ENCODE data around the gene NEDD4L. TPM values are rescaled to one million over a fixed set of nuclear protein-coding genes. Genes with fewer than 3 reads are reported as not detected.

Gene NEDD4L
- total RNA-seq, 8 experiments from 2014 or later = 51.2 to 394 (median 65.0) TPM

GRCh38 chr18:58177004-58177717 lies 133.1 kb downstream of the NEDD4L start:
- ATAC-seq (replicated peaks in 6 of 8) = peak in 4 of 8 experiments; percentile 28 to 92 (median 58)
- H3K4me3 ChIP-seq = no peak overlapping the region
- WGBS, 10 experiments = 20 to 93% (median 47%) methylated on average over 1 to 10 of the region's 12 CpGs; no CpG with 5 or more reads in 2 of the 10 experiments
- peaks cover 4 to 11% of the 10 kb centered on the region in 2 donors for H3K4me1 ChIP-seq (replicated peaks in 1 of 2)
- in situ Hi-C loops (cut with MboI; ENCODE audit: low pct_unique_long_range_greater_than_20kb in 2 of 9, low sequenced_read_pairs in 9 of 9, unreplicated experiment in 9 of 9) = no loop called here
- H3K27ac ChIP-seq = no peak overlapping the region

- 3 to 95% (median 87%) methylated on average over 2 to 4 of the region's 4 CpGs; no CpG with 5 or more reads in 1 of the 10 experiments for WGBS, 10 experiments
- Histone ChIP-seq H3K4me1 (replicated peaks in 1 of 2) (peaks cover 4 to 11% of the 10 kb centered on the region in 2 donors), H3K27ac (no peak overlapping the region), H3K4me3 (no peak overlapping the region)
- peak in 1 of 8 experiments; percentile 52 for ATAC-seq (replicated peaks in 6 of 8)
- in situ Hi-C loops (cut with MboI; ENCODE audit: low pct_unique_long_range_greater_than_20kb in 2 of 9, low sequenced_read_pairs in 9 of 9, unreplicated experiment in 9 of 9) = no loop called here
Observed at GRCh38 chr18:58177896-58178470, 134.0 kb downstream of the NEDD4L start.

DNA sequence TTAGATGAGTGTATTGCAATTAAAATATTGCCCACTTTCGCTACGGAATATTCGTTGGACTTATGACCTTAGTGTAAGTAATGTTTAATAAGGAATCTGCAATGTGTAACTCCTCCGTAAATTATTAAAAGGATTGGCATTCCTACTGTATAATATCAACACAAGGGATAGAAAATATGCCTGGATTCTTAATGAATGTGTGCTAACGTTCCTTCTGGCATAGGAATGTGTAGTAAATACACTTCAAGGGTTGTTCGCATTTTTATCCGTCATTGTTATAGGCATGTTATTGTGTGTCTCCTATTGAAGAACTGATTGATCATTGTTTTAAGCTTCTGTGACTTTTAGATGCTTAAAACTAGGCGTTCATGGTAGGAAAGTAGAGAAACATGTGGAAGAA lies 134.5 kb downstream of the NEDD4L start:
- 0 to 80% (median 63%) methylated on average over 1 to 8 of the region's 8 CpGs for WGBS, 10 experiments
- peak in 1 of 8 experiments; percentile 70 for ATAC-seq (replicated peaks in 6 of 8)
- in situ Hi-C loops (cut with MboI; ENCODE audit: low pct_unique_long_range_greater_than_20kb in 2 of 9, low sequenced_read_pairs in 9 of 9, unreplicated experiment in 9 of 9) = no loop called here

GRCh38 chr18:58180172-58180571 lies 136.1 kb downstream of the NEDD4L start:
- WGBS, 10 experiments = 60 to 100% (median 85%) methylated on average over 1 to 4 of the region's 16 CpGs; no CpG with 5 or more reads in 5 of the 10 experiments
- peaks cover 4 to 11% of the 10 kb centered on the region in 2 donors for H3K4me1 ChIP-seq (replicated peaks in 1 of 2)
- in situ Hi-C loops (cut with MboI; ENCODE audit: low pct_unique_long_range_greater_than_20kb in 2 of 9, low sequenced_read_pairs in 9 of 9, unreplicated experiment in 9 of 9) = no loop called here
- H3K27ac ChIP-seq = no peak overlapping the region
- no peak for ATAC-seq (replicated peaks in 6 of 8)
- H3K4me3 ChIP-seq = no peak overlapping the region

More for the DNA sequence above, 134.5 kb downstream of the NEDD4L start:
- no peak overlapping the region for H3K4me3 ChIP-seq
- H3K4me1 ChIP-seq (replicated peaks in 1 of 2) = peaks cover 4 to 11% of the 10 kb centered on the region in 2 donors
- H3K27ac ChIP-seq = no peak overlapping the region

DNA sequence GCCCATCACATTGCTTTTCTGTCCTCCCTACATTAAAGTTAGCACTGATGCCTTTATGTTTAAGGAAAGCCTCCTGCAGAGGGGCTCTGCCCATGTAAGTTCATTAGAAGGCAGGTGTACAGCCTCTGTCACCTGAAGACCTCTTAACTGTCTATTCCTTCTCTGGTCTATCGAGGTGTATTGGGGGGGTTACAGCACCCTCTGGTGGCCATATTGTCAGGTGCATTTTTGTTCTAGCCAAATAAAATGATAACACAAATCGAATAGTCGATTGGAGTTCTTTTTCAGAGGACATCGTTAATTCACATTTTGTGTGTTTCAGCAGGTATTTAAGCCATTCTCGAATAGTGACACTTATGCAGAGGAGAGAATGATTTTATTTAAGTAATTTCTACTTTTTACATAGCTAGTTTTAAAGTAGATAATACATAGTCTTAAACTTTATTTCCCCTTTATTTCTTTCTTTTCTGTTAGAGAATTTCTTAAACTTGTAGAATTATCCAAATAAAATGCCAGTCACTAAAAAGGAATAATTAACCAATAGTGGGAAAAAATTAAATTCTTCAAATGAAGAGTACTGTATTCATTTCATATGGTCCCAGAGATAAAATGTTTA lies 136.8 kb downstream of the NEDD4L start:
- H3K27ac ChIP-seq = no peak overlapping the region
- peak in 1 of 8 experiments; percentile 23 for ATAC-seq (replicated peaks in 6 of 8)
- 8 to 51% (median 25%) methylated on average over 2 to 5 of the region's 5 CpGs; no CpG with 5 or more reads in 1 of the 10 experiments for whole genome bisulfite sequencing, 10 experiments
- in situ Hi-C loops (cut with MboI; ENCODE audit: low pct_unique_long_range_greater_than_20kb in 2 of 9, low sequenced_read_pairs in 9 of 9, unreplicated experiment in 9 of 9) = no loop called here
- H3K4me3 ChIP-seq = no peak overlapping the region
- H3K4me1 ChIP-seq (replicated peaks in 1 of 2) = peaks cover 4 to 13% of the 10 kb centered on the region in 2 donors

DNA sequence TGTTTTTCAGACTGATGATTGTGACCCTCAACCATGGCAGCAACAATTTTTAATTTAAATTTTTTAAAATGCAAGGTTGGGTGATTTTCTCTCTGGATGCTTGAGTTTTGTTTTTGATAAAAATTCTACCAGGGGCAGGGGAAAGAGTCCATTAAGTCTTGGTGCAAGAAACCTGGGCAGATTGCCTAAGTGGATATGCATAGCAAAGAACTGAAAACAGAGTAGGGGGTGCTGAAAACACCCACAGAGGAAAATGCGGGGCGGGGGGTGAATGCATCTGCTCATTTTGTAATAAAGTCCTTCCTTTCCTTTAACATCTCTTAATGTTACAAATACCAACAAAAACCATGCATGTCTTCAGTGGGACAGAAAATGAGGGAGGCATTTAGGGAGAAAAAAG lies 138.0 kb downstream of the NEDD4L start:
- no peak for ATAC-seq (replicated peaks in 6 of 8)
- WGBS, 10 experiments = 82 to 100% (median 100%) methylated on average over 1 to 2 of the region's 2 CpGs; no CpG with 5 or more reads in 3 of the 10 experiments
- Histone ChIP-seq H3K4me1 (replicated peaks in 1 of 2) (peaks cover 11 to 23% of the 10 kb centered on the region in 2 donors), H3K4me3 (no peak overlapping the region), H3K27ac (no peak overlapping the region)
- in situ Hi-C loops (cut with MboI; ENCODE audit: low pct_unique_long_range_greater_than_20kb in 2 of 9, low sequenced_read_pairs in 9 of 9, unreplicated experiment in 9 of 9) = no loop called here

DNA sequence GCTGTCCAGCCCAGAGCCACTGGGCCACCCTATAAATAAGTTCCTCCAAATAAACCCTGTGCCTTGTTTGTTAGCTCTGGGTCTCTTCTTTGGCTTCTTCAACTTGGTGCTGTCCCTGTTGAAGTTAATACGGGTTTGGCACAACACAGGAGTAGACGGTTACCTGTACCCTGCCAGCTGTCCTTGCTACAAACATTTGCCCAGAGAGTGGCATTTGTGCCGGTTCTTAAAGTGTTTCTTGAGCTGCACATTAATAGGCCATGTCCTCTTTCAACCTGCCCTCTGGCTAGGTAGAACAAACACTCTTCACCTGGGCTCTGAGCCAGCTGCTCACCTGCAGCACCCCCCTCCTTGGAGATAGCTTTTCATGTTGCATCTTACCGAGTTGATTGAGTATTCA lies 139.2 kb downstream of the NEDD4L start:
- in situ Hi-C loops (cut with MboI; ENCODE audit: low pct_unique_long_range_greater_than_20kb in 2 of 9, low sequenced_read_pairs in 9 of 9, unreplicated experiment in 9 of 9) = no loop called here
- WGBS, 10 experiments = 80 to 100% (median 100%) methylated on average over 1 to 4 of the region's 4 CpGs; no CpG with 5 or more reads in 2 of the 10 experiments

GRCh38 chr18:58186258-58186948 lies 142.4 kb downstream of the NEDD4L start:
- Histone ChIP-seq H3K4me1 (replicated peaks in 1 of 2) (peaks cover 13 to 19% of the 10 kb centered on the region in 2 donors), H3K4me3 (no peak overlapping the region), H3K27ac (peak overlapping the region in 1 of 2 donors; percentile 5)
- in situ Hi-C loops (cut with MboI; ENCODE audit: low pct_unique_long_range_greater_than_20kb in 2 of 9, low sequenced_read_pairs in 9 of 9, unreplicated experiment in 9 of 9) = no loop called here
- peak; percentile 67 to 91 (median 86) for ATAC-seq (replicated peaks in 6 of 8)
- WGBS, 10 experiments = 0 to 76% (median 60%) methylated on average over 1 to 5 of the region's 6 CpGs; no CpG with 5 or more reads in 1 of the 10 experiments

More for the DNA sequence above, 139.2 kb downstream of the NEDD4L start:
- H3K4me3 ChIP-seq = no peak overlapping the region
- peaks cover 10 to 18% of the 10 kb centered on the region in 2 donors for H3K4me1 ChIP-seq (replicated peaks in 1 of 2)
- no peak for ATAC-seq (replicated peaks in 6 of 8)
- no peak overlapping the region for H3K27ac ChIP-seq

DNA sequence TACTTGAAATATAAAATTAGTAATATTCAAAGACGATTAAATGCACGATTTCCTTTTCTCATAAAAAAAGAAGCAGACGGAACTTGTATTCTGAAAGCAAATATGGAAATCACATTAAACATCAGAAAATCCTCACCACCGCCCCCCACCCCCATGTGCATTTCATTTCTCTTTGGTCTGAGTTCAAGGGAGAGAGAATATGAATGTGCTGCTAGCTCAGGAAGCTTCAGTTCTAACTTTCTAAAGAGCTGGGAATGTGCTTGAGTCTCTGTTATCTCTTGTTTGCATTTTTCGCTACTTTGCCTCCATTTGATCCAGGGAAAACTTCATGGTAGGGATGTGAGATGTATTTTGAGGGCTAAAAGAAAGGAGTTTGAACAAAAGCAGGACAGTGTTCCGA lies 143.6 kb downstream of the NEDD4L start:
- in situ Hi-C loops (cut with MboI; ENCODE audit: low pct_unique_long_range_greater_than_20kb in 2 of 9, low sequenced_read_pairs in 9 of 9, unreplicated experiment in 9 of 9) = no loop called here
- H3K4me1 ChIP-seq (replicated peaks in 1 of 2) = peaks cover 13 to 19% of the 10 kb centered on the region in 2 donors
- no peak for ATAC-seq (replicated peaks in 6 of 8)
- no peak overlapping the region for H3K27ac ChIP-seq
- 29 to 100% (median 87%) methylated on average over 1 to 6 of the region's 6 CpGs for WGBS, 10 experiments
- no peak overlapping the region for H3K4me3 ChIP-seq

- H3K27ac ChIP-seq = no peak overlapping the region
- H3K4me1 ChIP-seq (replicated peaks in 1 of 2) = peaks cover 17 to 19% of the 10 kb centered on the region in 2 donors
- WGBS, 10 experiments = 33 to 100% (median 69%) methylated on average over 1 to 5 of the region's 5 CpGs
- H3K4me3 ChIP-seq = no peak overlapping the region
- ATAC-seq (replicated peaks in 6 of 8) = no peak
- in situ Hi-C loops (cut with MboI; ENCODE audit: low pct_unique_long_range_greater_than_20kb in 2 of 9, low sequenced_read_pairs in 9 of 9, unreplicated experiment in 9 of 9) = no loop called here
Observed at GRCh38 chr18:58188996-58189395, 145.0 kb downstream of the NEDD4L start.

DNA sequence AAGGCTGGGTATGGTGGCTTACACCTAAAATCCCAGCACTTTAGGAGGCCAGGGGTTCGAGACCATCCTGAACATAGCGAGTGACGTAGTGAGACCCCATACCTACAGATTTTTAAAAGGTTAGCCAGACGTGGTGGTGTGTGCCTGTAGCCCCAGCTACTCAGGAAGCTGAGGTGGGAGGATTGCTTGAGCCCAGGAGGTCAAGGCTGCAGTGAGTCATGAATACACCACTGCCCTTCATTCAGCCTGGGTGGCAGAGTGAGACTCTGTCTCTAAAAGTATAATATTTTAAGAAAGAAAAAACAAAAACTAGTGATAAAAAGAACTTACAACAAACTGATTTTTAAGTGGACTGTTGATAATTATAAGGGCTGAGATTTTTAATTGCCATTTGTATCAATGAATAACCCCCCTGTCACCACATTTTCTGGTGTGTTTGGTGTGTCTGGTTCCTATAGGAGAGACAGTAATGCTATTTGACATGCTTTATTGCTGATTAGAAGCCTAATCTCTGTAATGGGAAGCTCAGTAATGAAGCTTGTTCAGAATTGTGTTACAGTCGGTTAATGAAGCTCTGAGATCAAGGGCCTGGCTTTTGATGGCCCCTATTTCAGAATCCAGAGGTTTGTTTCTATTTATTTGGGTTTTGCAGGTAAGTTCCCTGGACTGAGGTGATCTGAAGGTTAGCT lies 147.0 kb downstream of the NEDD4L start:
- Histone ChIP-seq H3K27ac (no peak overlapping the region), H3K4me3 (no peak overlapping the region), H3K4me1 (replicated peaks in 1 of 2) (peaks cover 22 to 28% of the 10 kb centered on the region in 2 donors)
- WGBS, 10 experiments = 56 to 100% (median 78%) methylated on average over 3 to 5 of the region's 5 CpGs; no CpG with 5 or more reads in 3 of the 10 experiments
- ATAC-seq (replicated peaks in 6 of 8) = no peak
- in situ Hi-C loops (cut with MboI; ENCODE audit: low pct_unique_long_range_greater_than_20kb in 2 of 9, low sequenced_read_pairs in 9 of 9, unreplicated experiment in 9 of 9) = no loop called here

DNA sequence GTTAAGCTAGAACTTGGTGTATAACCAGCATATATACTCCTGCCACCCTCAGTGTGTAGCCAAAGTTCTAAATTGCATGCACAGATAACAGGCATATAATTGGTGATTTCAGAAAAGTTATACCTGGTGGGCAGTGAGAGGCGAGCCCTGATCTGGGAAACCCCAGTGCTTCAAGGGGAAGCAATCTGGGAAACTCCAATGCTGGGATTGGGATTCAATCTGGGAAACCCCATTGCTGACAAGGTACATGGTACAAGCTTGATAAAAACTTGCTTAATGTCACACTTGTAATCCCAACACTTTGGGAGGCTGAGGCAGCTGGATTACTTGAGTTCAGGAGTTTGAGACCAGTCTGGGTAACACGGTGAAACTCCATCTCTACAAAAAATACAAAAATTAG lies 147.6 kb downstream of the NEDD4L start:
- Histone ChIP-seq H3K4me3 (no peak overlapping the region), H3K4me1 (replicated peaks in 1 of 2) (peaks cover 19 to 30% of the 10 kb centered on the region in 2 donors), H3K27ac (no peak overlapping the region)
- in situ Hi-C loops (cut with MboI; ENCODE audit: low pct_unique_long_range_greater_than_20kb in 2 of 9, low sequenced_read_pairs in 9 of 9, unreplicated experiment in 9 of 9) = no loop called here
- no peak for ATAC-seq (replicated peaks in 6 of 8)
- WGBS, 10 experiments = 83 to 100% (median 100%) methylated on average over 1 to 2 of the region's 2 CpGs; no CpG with 5 or more reads in 4 of the 10 experiments
